ENCODE data around the gene CBX3. TPM values are rescaled to one million over a fixed set of nuclear protein-coding genes. Genes with fewer than 3 reads are reported as not detected.

CBX3 gene
- total RNA-seq, 2 donors from 2014 or later, result 37.9 to 43.3 TPM

- H3K4me3 ChIP-seq, result no peak overlapping the region
- no peaks in the 10 kb centered on the region for H3K9me3 ChIP-seq
- no peak for TF ChIP-seq CTCF (IDR thresholded peaks at IDR 0.05)
- no peak for DNase-seq (ENCODE audit: low spot score)
- peaks cover 10 to 18% of the 10 kb centered on the region in 2 donors for H3K27me3 ChIP-seq
- H3K36me3 ChIP-seq, result no peaks in the 10 kb centered on the region
- no peak overlapping the region for H3K27ac ChIP-seq
- H3K4me1 ChIP-seq, result peaks cover 0 to 18% of the 10 kb centered on the region in 2 donors
Observed at GRCh38 chr7:26155531-26156375, 45.8 kb upstream of the CBX3 start.

- Histone ChIP-seq H3K27ac (no peak overlapping the region), H3K36me3 (no peaks in the 10 kb centered on the region), H3K4me3 (no peak overlapping the region), H3K4me1 (peaks cover 0 to 18% of the 10 kb centered on the region in 2 donors), H3K27me3 (peaks cover 2 to 14% of the 10 kb centered on the region in 2 donors), H3K9me3 (no peaks in the 10 kb centered on the region)
- no peak for TF ChIP-seq CTCF (IDR thresholded peaks at IDR 0.05)
- DNase-seq (ENCODE audit: low spot score), result no peak
Observed at GRCh38 chr7:26156451-26157420, 44.8 kb upstream of the CBX3 start.

- H3K36me3 ChIP-seq, result no peaks in the 10 kb centered on the region
- H3K27ac ChIP-seq, result no peak overlapping the region
- no peaks in the 10 kb centered on the region for H3K9me3 ChIP-seq
- H3K4me3 ChIP-seq, result no peak overlapping the region
- TF ChIP-seq CTCF (IDR thresholded peaks at IDR 0.05), result no peak
- peaks cover 0 to 9% of the 10 kb centered on the region in 2 donors for H3K27me3 ChIP-seq
- DNase-seq (ENCODE audit: low spot score), result no peak
- peaks cover 0 to 12% of the 10 kb centered on the region in 2 donors for H3K4me1 ChIP-seq
Observed at GRCh38 chr7:26157520-26158105, 43.9 kb upstream of the CBX3 start.

GRCh38 chr7:26159243-26159642 lies 42.3 kb upstream of the CBX3 start:
- no peak for DNase-seq (ENCODE audit: low spot score)
- Histone ChIP-seq H3K9me3 (no peaks in the 10 kb centered on the region), H3K4me1 (peaks cover 0 to 4% of the 10 kb centered on the region in 2 donors), H3K36me3 (no peaks in the 10 kb centered on the region), H3K4me3 (no peak overlapping the region), H3K27ac (no peak overlapping the region), H3K27me3 (no peaks in the 10 kb centered on the region)
- TF ChIP-seq CTCF (IDR thresholded peaks at IDR 0.05), result no peak

- no peak for TF ChIP-seq CTCF (IDR thresholded peaks at IDR 0.05)
- Histone ChIP-seq H3K4me3 (no peak overlapping the region), H3K9me3 (no peaks in the 10 kb centered on the region), H3K4me1 (peaks cover 0 to 1% of the 10 kb centered on the region in 2 donors), H3K27me3 (no peaks in the 10 kb centered on the region), H3K27ac (no peak overlapping the region), H3K36me3 (no peaks in the 10 kb centered on the region)
- DNase-seq (ENCODE audit: low spot score), result no peak
Observed at GRCh38 chr7:26160896-26161295, 40.6 kb upstream of the CBX3 start.

Measured in right atrium auricular region (tissue), 2 donors.